SIG-M5 treated with dmso at 0.1 percent for 504 hours (cell line): ENCODE measurements around the gene SPATA3.
"Not testable (repeated sequence)": the region's sequence is repeated elsewhere in the genome, so short reads cannot be mapped to it uniquely, and the experiment has no call there.

Source experiments
- DNase-seq: peaks from one replicate; lab custom pipeline; 2025; ENCODE audit not compliant: unreplicated experiment; lab: John Stamatoyannopoulos, UW

SPATA3 gene

DNA sequence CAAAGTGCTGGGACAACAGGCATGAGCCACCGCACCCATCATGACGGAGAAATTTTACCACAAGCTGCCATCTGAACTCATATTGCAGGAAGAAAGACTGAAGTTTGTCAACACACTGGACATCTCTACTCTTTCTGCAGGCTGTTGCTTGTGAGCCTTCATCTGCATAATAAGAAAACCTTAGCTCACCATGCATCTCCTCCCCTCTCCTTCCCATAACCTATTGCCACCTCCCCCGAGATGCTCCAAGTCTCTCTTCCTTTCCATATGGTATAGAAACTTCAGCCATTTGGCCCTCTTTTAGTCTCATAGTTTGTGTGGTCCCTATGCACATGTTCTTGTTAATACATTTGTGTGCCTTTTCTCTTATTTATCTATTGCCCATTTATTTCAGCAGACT, 22.3 kb downstream of the SPATA3 start:
- no peak for DNase-seq

DNA sequence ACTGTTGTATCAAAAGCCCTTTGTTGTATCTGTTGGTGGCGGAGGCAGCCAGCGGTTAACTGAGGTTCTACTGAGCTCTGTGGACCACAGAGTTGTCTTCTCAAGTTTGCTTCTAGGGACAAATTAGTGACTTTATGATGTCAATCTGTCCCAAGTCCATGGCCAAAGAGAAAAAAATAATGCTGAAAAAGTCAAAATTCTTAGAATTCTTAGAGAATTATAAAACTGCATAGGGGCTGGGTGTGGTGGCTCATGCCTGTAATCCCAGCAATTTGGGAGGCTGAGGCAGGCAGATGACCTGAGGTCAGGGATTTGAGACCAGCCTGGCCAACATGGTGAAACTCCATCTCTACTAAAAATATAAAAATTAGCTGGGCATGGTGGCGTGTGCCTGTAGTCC, 29.1 kb downstream of the SPATA3 start:
- not testable (repeated sequence) for DNase-seq

DNA sequence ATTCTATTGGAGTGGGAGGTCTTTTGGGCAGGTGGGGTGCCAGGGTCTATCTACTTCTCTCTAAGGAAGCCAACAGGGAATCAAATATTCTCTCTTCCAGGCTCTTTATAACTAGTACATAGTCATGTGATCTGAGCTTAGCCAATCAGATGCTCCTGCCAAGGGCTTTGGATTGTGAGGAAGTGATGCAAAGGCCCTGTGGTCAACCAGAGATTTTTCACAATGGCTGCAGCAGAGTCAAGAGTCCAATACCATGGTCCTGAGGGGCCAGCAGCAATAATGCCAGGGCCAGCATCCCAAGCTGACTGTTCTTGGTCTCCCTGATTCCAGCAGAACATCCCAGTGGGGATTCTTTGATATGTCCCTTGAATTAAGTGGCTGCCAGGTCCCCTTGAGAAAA, 33.0 kb downstream of the SPATA3 start:
- no peak for DNase-seq

DNA sequence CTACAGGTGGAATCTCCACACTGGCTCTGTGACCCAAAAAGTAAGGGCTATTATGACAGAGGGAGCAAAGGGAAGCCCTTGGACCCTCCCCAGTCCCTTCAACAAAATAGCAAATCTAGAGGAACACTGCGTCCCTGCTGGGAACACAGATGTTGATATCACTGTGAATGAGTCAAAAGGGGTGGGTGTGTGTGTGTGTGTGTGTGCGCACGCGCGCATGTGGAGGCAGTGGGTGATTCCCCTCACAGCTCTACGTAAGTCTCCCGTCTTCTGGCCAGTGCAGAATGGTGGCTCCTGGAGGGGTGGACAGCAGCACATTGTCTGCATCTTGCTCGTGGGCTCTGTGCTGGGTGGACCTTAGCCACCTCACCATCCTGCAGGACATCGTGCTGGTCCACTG, 33.6 kb downstream of the SPATA3 start:
- no peak for DNase-seq

DNA sequence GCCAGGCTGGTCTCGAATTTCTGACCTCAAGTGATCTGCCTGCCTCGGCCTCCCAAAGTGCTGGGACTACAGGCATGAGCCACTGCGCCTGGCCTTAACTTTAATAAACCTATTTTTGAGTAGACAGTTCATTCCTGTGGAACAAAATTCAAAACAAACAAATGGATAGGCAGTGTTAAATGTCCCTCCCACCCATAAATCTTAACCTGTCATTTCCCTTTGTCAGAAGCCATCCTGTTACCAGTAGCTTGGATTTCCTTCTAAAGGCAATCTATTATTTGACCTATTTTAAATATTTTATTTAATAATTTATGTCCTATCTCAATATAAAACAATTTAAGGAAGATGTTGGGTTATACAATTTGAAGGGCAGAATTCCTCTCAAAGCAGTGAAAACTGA, 34.8 kb downstream of the SPATA3 start:
- no peak for DNase-seq

DNA sequence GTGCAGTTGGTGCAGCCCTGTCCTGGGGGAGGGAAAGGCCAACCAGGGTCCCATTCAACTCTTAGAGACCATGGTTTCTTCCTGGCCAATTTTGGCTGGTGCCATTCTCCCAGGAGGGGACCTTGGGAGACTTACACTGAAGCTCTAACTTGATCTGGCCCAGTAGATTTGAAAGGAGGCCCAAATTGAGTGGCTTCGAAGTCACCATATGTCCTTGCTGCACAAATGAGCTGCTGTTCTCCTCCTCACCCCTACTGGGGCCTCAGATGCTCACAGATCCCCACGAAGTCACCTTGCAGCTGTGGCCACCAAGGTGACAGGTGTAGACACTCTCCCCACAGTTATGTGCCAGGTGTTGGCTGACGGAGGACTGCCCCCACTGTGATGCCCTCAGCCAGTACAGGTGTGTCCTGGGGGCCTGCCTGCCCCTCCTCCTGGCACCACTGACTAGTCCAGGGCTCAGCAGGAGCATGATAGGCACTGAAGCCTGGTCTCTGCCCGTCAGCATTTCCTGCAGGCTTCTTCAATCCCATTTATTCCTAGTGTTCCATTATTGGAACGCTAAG, 36.7 kb downstream of the SPATA3 start:
- no peak for DNase-seq

DNA sequence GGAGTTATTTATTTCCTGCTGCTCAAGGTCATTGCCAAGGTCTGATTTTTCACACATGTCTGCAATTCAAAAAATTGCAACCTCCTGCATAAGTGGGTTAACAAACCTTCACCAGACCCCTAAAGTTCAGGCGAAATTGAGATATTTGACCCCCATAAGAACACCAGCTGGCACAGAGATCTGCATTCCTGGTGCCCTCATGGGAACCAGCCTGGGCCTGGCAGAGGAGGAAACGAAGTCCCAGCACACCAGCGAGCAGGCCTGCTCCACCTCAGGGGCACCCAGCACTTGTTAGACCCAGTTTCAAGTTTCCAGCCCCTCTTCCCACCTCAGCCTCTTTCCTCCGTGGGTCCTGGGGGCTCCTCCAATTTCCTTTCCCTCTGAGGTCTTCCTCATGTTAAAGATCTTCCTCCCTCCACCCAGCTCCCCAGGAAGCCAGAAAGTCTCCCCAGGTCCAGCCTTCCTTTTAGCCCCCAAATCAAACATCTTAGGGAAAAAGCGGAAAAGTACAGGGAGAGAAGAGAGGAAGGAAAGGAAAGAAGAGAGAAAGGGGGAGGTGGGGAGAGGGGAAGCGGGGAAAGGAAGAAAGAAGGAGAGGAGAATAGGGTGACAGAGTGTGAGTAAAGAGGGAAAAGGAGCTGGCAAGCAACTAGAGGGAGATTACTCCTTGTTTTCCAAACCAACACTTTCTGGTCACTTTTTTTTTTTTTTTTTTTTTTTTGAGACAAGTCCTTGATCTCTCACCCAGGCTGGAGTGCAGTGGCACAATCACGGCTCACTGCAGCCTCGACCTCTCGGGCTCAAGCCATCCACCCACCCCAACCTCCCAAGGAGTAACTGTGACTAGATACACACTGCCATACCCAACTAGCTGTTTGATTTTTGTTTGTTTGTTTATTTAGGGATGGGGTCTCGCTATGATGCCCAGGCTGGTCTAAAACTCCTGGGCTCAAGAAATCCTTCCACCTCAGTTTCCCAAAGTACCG, 37.5 kb downstream of the SPATA3 start:
- no peak for DNase-seq

DNA sequence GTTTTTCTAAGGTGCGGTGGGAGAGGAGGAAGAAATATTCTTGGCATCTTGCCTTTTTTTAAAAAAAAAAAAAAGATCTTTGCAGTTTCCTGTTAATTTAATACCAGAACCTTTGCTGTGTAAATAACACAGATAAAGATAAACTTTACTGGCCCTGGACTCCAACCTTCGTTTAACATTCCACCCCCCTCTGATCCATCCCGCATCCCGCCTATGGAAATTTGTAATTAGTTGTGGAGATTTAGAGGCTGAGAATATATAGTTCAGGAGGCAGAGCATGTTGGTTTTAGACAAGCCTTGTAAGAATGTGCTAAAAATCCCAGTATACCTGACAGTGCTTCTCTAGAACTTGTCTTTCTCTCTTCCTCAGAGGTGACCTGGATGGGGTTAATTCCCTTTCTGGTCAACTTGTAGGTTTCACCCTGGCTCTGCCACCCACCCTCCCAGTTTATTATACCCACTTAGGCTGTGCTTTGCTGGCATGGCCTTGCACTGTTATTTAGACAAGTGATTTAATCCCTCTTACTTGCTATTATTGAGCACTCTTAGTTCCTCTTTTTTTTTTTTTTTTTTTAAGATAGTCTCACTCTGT, 38.5 kb downstream of the SPATA3 start:
- peak; percentile 21 for DNase-seq

DNA sequence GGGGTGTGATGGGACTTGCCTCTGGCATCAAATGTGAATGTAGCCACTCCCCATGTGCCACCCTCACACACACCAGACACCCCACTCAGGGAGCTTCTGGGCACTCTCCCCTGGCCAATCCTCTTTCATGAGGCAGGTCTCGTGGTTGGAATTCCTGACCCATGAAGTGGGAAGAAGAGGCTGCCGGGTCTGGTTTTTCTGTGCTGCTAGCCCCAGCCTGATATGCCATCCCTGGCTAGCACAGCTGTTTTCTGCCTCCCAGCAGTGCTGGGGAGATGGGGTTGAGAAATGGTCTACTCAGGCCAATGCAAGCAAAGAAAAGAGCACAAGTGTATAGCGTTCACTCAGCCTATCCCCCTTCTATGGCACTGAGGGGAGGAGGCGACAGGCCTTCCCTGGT, 40.2 kb downstream of the SPATA3 start:
- DNase-seq = no peak

DNA sequence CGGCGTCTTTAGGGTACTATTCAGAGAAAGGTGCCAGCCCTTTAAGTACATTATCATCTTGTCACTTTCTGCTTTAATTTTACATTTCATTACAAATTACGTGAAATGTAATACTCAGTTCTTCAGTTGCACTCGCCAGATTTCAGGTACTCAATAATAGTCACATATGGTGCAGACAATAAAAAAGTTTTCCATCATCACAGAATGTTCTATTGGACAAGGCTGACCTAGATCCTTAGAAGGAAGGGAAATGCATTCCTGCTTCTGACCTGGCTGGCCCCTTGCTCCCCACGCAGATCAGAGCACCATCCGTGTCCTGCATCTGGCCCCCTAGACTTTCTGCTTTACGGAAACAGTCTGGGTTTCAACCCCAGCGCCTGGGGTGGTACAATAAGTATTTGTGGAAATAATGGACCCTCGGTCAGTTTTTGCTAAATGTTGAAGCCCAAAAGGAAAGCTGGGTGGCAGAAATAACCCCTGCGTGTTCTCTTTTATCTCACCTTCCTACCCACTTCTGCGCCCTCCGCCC, 40.7 kb downstream of the SPATA3 start:
- DNase-seq = no peak

DNA sequence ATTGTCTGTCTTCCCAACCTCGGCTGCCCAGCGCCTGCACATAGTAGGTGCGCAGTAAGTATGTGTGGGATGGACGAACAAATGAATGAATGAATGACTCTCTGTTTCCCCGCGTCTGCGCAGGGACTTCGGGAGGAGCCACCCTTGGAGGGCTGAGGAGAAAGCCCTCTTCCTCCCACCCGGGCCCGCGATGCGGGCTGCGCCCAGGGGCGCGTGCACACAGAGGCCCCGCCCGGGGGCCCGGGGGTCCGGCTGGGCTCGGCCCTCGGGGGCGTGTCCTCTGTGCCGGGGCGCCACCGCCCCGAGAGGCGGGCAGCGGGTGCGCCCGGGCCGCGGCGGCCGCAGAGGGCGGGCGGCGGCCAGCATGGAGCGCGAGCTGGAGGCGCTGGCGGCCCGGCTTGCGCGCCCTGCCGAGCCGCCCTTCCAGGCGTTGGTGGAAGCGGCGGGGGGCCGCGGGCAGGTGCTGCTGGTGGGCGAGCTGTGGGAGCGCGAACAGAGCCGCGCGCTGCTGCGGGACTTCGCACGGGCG, 41.3 kb downstream of the SPATA3 start, which contains the start of gene C2orf72:
C2orf72 (plus strand) TSS at position 322 of the 529 bp plus-strand sequence; CDS start at position 365, 43 bp downstream.
- DNase-seq = no peak

DNA sequence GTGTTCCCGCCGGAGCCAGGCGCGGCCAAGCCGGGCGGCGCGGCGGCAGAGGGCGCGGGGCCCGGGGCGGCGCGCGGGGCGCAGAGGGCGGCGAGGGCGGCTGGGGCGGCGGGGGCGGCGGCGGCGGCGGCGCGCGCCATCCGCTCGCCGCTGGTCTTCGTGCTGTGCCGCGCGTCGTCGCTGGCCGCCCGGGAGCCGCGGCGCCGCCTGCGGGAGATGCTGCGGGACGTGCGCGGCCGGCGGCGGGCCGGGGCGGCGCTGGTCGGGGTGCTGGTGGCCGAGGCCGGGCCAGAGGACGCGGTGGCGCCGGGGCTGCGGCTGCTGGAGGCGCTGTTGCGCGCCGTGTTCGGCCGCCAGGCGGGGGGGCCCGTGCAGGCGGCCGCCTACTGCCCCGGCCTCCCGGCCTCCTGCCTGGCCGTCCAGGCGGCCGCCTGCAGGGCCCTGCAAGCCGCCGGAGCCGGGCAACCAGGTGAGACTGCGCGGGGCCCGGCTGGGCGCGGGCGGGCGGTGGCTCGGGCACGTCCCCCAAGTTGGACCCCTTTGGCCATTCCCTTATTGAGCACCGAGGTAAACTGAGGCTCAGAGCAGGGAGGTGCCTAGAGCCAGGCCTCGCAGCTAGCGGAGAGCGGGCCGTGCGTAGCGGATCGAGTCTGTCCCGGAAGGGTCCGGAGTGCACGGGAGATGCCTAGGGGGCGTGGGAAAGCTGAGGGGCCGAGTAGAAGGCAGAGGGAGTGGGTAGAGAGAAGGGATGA, 42.0 kb downstream of the SPATA3 start:
- no peak for DNase-seq

DNA sequence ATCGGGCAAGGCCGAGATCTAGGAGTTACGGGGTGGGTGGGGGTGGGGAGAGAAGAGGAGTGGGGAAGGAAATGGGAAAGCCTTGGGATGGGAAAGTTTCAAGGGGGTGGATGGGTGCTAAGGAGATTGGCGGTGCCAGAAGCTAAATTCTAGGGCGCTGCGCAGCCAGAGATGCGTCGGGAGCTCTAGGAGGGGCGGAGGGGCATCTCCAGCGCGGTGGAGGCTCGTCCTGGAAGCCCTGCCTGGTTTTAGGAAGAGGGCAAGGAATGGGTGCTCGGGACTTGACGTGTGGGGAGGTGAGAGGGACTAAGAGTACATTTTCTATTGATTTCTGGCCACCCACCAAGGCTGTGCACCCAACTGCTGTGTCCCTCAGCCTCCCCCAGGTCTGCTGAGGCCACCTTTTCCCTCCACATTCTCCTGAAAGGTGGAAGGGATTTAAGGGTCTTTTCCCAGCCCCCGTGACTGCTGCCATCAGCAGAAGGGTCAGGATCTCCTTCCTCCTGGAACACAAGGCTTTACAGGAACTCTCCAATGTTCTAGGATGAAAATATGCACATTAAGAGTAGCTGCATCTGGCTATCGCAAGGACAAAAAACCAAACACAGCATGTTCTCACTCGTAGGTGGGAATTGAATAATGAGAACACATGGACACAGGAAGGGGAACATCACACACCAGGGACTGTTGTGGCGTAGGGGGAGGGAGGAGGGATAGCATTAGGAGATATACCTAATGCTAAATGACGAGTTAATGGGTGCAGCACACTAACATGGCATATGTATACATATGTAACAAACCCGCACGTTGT, 42.8 kb downstream of the SPATA3 start:
- no peak for DNase-seq

DNA sequence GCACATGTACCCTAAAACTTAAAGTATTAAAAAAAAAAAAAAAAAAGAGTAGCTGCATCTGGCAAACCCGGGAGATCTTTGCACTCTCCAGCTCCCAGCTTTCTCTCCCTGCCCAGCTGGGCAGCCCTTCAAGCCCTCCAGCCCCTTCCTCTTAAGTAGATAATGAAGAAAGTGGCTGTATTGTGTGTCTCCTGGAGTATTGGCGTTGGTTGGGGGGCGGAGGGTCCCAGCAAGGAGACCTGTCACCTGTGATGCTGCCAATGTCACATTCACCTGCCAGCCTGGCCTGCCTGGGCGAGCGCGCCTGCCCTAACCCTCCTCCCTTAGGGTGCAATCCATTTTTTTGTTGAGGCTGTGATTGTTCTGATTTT, 43.4 kb downstream of the SPATA3 start:
- DNase-seq = no peak

DNA sequence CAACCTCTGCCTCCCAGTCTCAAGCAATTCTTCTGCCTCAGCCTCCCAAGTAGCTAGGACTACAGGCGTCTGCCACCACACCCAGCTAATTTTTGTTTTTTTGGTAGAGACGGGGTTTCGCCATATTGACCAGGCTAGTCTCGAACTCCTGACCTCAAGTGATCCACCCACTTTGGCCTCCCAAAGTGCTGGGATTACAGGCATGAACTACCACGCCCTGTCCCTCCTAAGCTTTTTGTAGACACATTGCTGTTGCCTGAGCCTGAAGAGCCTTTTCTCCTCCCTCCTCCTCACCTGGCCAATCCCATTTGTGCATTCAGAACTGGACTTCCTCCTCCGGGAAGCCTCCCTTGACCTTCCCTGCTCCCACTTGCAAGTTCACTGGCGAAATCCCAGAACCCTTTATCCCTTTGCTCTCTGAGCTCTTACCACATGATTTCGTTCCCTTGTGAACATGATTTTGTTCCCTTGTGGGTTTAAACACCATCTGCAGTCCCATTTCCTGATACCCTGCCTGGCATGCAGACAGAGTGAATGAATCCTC, 44.0 kb downstream of the SPATA3 start:
- DNase-seq = no peak

DNA sequence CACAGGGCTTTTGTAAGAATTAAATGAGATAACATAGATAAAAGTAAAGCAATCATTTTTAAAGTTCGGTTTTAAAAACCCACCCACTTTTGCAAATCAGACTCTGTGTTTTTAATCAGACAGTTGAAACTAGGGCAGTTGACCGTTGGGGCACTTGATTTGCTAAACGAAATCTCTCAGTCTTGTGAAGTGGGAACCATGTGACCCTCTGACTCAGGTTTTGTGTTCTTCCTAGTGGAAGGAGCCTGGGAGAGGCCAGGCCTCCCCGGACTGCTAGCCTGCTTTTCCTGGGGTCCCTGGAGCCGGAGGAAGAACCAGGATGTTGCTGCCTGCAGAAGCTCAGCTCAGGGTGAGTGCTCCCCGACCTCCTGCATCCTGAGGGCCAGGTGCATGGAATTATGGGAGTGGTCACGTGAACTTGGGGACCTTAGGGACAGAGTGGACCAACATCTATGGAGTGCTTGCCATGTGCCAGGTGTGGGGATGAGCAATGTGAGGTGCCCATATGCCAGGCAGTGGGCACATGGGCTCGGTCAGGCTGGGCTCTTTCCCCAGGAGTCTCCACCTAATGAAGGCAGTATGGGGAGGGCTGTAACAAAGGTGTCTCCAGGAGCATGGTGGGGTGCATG, 45.3 kb downstream of the SPATA3 start:
- DNase-seq = no peak

DNA sequence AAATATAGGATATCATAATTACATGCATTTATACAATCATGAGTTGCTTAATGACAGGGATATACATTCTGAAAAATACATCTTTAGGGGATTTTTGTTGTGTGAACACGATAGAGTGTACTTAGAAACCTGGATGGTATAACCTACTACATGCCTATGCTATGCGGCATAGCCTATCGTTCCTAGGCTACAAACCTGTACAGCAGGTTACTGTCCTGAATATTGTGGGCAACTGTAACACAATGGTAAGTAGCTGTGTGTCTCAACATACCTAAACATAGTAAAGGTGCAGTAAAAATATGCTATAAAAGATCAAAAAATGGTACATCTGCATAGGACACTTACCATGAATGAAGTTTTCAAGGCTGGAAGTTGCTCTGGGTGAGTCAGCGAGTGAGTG, 47.9 kb downstream of the SPATA3 start:
- DNase-seq = no peak

DNA sequence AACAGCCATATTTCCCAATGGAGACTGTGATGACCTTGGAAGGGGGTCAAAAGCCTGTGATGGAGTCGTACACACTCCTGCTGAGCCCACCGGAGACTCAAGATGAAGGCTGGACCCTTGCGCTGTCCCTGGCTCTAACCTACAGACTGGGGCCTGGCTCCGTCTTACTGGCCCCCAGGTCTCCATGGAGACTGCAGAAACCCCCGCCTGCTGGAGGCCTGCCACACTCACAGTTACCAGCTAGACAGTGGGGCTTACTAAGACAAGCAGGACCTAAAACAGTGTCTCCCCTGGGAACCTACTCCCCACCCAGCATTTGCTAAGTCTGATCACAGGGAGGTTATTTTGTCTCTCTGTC, 51.0 kb downstream of the SPATA3 start:
- no peak for DNase-seq

DNA sequence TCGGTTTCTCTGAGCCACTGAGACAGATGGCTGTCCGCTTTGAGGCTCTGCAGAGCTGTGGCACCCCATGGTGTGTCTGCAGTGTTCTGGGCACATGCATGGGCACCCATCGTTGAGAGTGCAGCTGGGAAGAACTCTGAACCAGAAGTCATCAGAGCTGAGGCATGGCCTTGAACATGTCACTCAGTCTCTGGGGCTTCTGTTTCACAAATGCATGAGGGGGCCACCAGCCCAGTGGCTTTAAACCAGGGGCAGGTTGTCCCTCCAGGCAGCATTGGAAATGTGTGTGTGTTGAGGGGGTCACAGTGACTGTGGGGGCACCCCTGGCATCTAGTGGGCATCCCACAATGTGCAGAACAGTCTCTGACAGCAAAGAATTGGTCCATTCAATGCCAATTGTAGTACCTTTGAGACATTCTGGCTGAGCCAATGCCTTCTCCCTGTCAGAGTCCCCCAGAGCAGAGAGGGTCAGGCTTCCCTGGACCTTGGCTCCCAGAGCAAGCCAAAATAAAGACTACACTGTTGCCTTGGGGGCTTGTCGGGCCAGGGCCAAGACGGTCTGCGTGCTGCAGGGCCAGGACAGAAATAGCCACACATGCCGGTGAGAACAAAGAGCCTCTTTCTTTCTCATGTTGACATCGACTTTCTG, 51.5 kb downstream of the SPATA3 start:
- DNase-seq = no peak
